ENCODE results near the gene GORASP1. TPM values are rescaled to one million over a fixed set of nuclear protein-coding genes. Genes with fewer than 3 reads are reported as not detected.

Gene GORASP1
- total and polyA plus RNA-seq, 4 donors = 11.8 to 39.4 (median 19.3) TPM

- 84% methylated on average over 5 of the region's 5 CpGs for WGBS
- Histone ChIP-seq H3K9ac (ENCODE audit: low read depth in 1 of 2, low read length in 2 of 2) (no peak overlapping the region), H3K36me3 (ENCODE audit: control insufficient read depth in 4 of 4, insufficient read depth in 3 of 4, low read depth in 1 of 4, low read length in 3 of 4) (no peaks in the 10 kb centered on the region), H3K4me3 (ENCODE audit: low read depth in 1 of 3, low read length in 3 of 3) (no peak overlapping the region), H3K27ac (ENCODE audit: low read depth in 1 of 2, low read length in 2 of 2) (no peak overlapping the region), H3K9me3 (ENCODE audit: control insufficient read depth in 4 of 4, low read length in 3 of 4) (no peaks in the 10 kb centered on the region), H3K4me1 (ENCODE audit: control insufficient read depth in 4 of 4, insufficient read depth in 4 of 4, low read length in 3 of 4) (no peaks in the 10 kb centered on the region), H3K27me3 (ENCODE audit: control insufficient read depth in 4 of 4, insufficient read depth in 4 of 4, low read length in 3 of 4) (no peaks in the 10 kb centered on the region)
- no peak for TF ChIP-seq JUND (IDR thresholded peaks at IDR 0.05)
- TF ChIP-seq EGR1 (IDR thresholded peaks at IDR 0.05; ENCODE audit: low read depth in 2 of 2) = no peak
- TF ChIP-seq RAD21 (IDR thresholded peaks at IDR 0.05) = peak; percentile 56 to 64
- TF ChIP-seq CTCF (IDR thresholded peaks at IDR 0.05; ENCODE audit: low read depth, low read length, missing input control) = peak; percentile 13
- DNase-seq (ENCODE audit: low spot score) = no peak
Measured at GRCh38 chr3:39124876-39125840, 17.7 kb upstream of the GORASP1 start.

- no peaks in the 10 kb centered on the region for H3K27me3 ChIP-seq (ENCODE audit: control insufficient read depth in 4 of 4, insufficient read depth in 4 of 4, low read length in 3 of 4)
- H3K9ac ChIP-seq (ENCODE audit: low read depth in 1 of 2, low read length in 2 of 2) = no peak overlapping the region
- H3K4me1 ChIP-seq (ENCODE audit: control insufficient read depth in 4 of 4, insufficient read depth in 4 of 4, low read length in 3 of 4) = peaks cover 0 to 4% (median 0%) of the 10 kb centered on the region in 4 donors
- DNase-seq (ENCODE audit: low spot score) = no peak
- no peak overlapping the region for H3K4me3 ChIP-seq (ENCODE audit: low read depth in 1 of 3, low read length in 3 of 3)
- H3K9me3 ChIP-seq (ENCODE audit: control insufficient read depth in 4 of 4, low read length in 3 of 4) = no peaks in the 10 kb centered on the region
- H3K36me3 ChIP-seq (ENCODE audit: control insufficient read depth in 4 of 4, insufficient read depth in 3 of 4, low read depth in 1 of 4, low read length in 3 of 4) = no peaks in the 10 kb centered on the region
- no peak overlapping the region for H3K27ac ChIP-seq (ENCODE audit: low read depth in 1 of 2, low read length in 2 of 2)
- WGBS = 93% methylated on average over 1 of the region's 1 CpG
- no peak for TF ChIP-seq JUND (IDR thresholded peaks at IDR 0.05)
- TF ChIP-seq FOXA2 (IDR thresholded peaks at IDR 0.05) = no peak
- no peak for TF ChIP-seq CTCF (IDR thresholded peaks at IDR 0.05; ENCODE audit: low read depth, low read length, missing input control)
- no peak for TF ChIP-seq REST (IDR thresholded peaks at IDR 0.05)
- TF ChIP-seq NR2F2 (IDR thresholded peaks at IDR 0.05) = no peak
- no peak for TF ChIP-seq RAD21 (IDR thresholded peaks at IDR 0.05)
- no peak for TF ChIP-seq FOXA1 (IDR thresholded peaks at IDR 0.05)
- no peak for TF ChIP-seq ZBTB33 (IDR thresholded peaks at IDR 0.05)
- TF ChIP-seq MAX (IDR thresholded peaks at IDR 0.05) = no peak
- no peak for TF ChIP-seq ATF3 (IDR thresholded peaks at IDR 0.05)
- no peak for TF ChIP-seq HNF4A (conservative IDR thresholded peaks at IDR 0.05)
- no peak for TF ChIP-seq RXRA (IDR thresholded peaks at IDR 0.05)
- TF ChIP-seq TAF1 (conservative IDR thresholded peaks at IDR 0.05) = no peak
- no peak for TF ChIP-seq HNF4G (IDR thresholded peaks at IDR 0.05)
Measured at GRCh38 chr3:39122813-39123212, 15.4 kb upstream of the GORASP1 start.
